Glomerular visceral epithelial cell (primary cell): Measurements from ENCODE around the gene TBXA2R.

Source experiments
- DNase-seq: peaks from one replicate; pipeline ENCODE4 v3.0.0-alpha.2; 2016; ENCODE audit errors: extremely low spot score

The TBXA2R gene

DNA sequence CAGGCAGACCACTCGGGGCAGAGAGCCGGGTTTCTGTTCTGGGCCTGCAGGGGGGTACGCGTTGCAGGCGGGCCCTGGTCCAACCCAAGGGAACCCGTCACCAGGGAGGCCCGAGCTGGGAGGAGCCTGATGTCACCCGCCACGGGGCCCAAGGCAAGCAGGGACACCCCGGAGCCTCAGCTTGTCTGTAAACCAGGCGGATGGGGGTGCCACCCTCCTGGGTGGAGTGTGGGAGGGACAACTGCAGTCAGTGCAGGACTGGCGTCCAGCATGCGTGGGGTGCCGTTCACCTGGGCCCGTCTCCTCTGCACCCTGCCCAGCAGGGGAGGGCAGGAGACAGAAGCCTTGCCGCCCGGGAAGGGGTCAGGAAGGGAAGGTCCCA, 12.9 kb upstream of the TBXA2R start:
- no peak for DNase-seq

DNA sequence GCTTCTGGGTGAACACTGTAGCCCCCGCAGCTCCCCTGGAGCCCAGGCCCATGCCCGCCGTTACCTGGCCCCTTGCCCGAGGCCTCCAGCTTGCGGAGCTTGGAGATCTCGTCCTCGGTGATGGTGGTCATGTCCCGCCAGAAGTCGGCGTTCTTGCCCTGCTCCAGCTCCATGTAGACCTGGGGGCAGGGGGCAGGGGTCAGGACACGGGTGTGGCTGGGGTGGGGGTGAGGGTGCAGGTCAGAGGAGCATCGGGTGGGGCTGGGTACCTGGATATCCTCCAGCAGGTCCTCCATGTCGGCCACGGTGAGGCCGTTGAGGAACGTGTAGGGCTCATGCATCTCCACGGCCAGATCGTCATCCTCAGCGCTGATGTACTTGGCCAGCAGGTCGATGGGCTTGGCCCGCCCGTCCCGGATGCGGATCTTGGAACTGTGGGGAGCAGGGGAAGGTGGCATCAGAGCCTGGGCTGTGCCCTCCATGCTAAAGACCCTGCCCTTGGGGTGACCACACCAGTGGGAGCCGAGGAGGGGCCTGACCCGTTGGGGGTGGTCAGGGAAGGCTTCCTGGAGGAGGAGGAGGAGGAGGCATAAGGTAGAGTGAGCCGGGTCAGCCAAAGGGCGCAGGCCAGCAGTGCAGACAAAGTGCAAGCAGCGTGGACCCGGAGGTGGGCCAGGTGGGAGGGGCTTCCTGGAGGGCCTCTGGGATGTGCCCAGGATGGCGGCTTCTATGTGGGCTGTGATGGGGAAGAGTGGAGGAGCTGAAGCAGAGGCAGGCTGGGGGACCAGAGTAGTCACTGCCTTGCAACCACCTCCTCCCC, 12.3 kb upstream of the TBXA2R start:
- DNase-seq, result no peak

DNA sequence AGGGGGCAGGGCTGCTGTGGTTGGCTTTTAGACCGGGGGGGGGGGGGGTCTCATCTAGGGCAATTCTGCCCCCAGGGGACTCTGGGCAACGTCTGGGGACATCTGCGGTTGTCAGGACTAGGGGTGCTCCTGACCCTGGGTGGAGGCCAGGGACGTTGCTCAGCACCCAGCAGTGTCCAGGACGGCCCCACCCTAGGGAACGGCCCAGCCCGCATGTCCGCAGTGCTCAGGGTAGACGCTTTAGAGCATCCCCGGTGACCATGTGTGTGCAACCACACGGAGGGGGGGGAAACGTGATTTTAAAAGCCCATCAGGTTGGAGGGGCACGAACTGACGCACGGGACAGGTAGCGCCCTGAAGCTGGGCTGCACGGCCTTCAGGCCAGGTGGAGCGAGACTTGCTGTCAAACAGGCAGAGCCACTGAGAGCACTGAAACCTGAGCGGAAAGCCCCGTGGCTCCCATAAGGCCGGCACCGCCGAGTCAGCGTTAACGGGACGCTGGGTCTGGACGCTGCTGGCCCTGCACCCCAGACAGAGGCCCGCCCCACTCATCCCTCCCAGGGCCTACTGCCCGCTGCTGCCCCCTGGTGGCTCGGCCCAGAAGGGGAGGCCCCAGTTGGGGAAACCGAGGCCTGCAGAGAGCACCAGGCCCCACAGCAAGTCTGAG, 11.6 kb upstream of the TBXA2R start:
- DNase-seq, result peak; percentile 25

DNA sequence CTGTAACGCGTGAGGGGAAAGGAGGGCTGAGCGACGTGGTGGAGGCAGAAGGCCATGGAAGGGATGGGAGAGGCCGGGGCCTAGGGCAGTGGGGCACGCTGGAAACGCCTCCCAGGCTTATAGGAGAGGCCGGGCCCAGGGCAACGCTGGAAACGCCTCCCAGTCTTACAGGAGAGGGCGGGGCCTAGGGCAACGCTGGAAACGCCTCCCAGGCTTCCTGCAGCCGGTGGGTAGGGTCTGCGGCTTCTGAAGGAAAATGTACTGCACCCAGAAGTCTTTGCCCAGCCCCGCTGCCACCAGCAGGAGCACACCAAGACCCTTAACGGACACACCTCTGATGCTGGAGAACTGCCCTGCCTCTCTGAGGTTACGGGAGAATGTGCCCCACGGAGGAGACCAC, 10.8 kb upstream of the TBXA2R start:
- DNase-seq, result no peak

DNA sequence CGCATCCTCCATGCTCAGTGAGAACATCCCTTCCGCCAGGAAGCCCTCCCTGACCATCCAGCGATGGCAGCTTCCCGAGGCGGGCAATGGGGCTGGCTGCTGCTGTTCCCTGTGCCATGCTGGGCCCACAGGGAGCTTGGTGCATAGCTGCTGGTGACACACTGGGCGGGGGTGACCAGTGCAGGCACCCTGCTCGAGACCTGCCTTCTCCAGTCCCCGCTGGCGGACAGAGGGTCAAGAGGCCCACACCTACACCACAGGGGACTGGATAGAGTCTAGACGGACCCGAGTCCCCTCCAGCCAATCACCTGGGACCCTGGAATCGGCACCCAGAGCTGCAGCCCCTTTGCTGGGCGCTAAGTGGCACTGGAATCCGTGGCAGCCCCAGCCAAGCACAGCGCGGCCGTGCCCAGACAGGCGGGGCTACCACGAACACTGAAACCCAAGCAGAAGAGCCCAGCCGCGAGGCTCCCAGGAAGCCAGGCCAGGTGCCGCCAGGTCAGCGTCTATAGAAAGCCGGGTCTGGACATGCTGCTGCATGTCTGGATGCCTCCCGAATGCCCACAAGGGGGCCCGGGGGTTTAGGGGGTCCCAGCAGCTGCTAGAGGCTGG, 9.0 kb upstream of the TBXA2R start:
- no peak for DNase-seq

DNA sequence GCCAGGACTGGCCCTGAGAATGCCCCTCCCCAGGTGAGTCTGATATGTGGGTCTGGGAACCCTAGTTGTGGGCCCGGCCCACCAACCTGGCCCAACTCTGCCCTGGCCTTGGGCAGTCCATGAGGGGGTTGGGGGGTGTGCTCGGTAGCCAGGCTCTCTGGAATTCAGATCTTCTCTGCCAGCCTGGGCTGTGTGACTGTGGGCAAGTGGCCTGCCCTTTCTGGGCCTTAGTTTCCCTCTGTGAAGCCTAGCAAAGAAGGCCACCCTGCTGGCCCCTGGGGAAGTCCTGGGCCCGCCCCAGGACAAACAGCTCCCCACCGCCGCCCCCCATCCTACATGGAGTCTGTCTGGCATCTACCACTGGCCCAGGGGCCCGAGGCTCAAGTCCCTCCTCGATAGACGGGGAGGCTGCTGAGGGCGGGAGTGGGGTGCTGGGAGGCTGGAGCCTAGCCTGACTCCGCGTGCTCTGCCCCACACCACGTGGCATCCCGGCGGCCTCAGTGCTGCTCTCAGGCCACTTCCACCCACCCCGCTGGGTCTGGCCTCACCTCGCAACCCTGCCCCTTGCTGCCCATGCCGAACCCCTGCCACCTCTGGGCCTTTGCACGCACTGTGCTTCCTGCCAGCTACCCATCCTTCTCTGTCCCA, 8.3 kb upstream of the TBXA2R start:
- no peak for DNase-seq

DNA sequence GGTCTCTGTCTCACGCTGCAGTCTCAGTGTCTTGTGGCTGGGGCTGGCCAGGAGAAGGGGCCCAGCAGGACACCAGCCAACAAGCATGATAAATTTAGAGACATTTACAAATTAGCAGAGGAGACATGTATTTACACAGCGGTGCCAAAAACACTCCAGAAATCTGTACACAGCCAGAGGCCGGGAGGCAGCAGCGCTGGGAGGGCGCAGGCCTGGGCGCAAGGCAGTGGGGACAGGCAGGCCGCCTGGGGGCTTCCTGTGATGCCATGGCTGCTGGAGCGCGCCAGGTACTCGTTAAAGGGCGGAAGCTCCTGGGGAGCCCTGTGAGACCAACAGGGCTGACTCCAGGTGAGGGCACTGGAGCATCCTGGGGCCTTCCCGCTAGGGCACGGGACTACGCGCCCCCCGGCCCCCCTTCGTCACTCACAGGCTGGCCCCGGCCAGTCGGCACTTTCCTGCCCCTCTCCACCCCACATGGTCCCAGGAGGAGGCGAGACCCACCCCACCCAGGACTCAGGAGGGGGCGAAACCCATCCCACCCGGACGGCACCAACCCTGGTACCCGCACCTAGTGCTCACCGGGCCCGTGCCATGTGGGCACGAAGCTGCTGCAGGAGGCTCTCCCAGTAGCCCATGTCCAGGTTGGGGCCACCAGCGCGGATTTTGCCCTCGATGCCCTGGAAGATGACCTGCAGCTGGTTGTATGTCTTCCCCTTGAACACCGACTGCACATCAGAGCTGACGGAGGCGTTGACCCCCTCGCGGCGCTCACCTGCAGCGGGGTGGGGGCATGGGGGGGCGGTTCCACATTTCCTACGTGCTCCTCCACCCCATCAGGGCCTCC, 7.4 kb upstream of the TBXA2R start:
- DNase-seq, result no peak

DNA sequence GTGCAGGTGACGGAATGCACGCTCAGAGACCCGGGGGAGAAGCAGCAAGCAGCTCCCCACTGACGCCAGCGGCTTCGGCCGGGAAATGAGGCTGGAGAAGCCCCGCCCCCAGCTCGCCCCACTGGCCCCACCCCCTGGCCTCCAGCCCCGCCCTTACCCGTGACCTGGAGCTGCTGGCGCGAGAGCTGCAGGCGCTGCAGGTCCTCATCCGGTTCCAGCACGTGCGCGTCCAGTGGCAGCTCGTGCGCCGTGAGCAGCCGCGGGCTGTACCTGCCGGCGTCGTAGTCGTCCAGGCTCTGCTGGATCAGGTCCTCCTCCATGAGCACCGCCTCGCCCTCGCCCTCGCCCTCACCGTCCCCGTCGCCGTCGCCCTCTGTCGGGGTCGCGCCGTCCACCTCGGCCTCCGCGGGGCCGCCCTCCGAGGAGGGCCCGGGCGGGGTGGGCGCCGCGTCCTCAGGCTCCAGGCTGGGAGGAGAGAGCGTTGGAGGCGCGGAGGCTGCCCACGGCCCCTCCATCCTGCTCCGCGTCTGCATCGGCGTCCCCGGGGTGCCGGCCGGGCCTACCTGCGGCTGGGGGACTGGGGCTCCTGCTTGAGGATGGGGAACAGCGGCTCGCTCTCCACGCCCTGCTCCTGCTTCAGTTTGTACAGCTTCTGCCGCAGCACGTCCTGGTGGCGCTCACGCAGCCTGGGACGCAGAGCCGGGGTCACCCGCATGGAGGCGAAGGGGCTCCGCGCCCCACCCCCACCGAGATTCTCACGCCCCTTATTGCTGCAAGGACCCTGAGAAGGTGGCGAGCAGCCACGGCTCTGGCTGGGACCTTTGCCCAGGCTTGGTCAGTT, 6.4 kb upstream of the TBXA2R start:
- no peak for DNase-seq

DNA sequence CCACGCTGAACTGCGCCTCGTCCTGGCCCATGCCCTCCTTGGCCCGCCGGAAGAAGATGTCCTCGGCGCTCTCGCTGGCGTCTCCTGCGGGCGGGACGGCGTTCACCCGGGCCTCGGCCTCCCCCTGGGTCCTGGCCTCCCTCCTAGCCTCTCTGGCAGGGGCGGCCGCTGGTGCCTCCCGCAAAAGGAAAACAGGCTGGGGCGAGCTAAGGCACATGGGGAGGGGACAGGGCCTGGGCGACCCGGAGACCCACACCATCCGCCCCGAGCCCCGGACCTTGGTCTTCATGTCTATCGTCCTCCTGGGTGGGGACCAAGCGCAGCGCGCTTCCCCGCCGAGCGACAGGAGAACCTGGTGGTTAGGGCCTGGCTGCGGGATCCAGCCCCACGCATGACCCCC, 5.7 kb upstream of the TBXA2R start:
- no peak for DNase-seq

DNA sequence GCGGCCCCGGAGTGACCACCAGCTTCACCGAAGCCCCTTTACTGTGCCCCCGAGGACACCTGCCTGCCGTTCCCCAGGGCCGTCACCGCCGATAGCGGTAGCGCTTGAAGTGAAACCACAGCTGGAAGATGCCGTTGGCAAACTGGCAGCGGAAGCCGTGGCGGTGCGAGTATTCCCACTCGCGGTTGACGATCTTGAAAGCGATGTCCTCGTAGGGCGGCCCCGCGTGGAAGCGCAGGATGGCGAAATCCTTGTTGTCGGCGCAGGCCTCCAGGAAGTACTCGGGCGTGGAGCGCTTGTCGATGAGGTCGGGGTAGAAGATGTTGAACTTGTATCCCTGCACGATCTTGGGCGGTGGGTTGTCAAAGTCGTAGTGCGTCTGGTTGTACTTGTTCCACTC, 5.2 kb upstream of the TBXA2R start:
- DNase-seq, result no peak

DNA sequence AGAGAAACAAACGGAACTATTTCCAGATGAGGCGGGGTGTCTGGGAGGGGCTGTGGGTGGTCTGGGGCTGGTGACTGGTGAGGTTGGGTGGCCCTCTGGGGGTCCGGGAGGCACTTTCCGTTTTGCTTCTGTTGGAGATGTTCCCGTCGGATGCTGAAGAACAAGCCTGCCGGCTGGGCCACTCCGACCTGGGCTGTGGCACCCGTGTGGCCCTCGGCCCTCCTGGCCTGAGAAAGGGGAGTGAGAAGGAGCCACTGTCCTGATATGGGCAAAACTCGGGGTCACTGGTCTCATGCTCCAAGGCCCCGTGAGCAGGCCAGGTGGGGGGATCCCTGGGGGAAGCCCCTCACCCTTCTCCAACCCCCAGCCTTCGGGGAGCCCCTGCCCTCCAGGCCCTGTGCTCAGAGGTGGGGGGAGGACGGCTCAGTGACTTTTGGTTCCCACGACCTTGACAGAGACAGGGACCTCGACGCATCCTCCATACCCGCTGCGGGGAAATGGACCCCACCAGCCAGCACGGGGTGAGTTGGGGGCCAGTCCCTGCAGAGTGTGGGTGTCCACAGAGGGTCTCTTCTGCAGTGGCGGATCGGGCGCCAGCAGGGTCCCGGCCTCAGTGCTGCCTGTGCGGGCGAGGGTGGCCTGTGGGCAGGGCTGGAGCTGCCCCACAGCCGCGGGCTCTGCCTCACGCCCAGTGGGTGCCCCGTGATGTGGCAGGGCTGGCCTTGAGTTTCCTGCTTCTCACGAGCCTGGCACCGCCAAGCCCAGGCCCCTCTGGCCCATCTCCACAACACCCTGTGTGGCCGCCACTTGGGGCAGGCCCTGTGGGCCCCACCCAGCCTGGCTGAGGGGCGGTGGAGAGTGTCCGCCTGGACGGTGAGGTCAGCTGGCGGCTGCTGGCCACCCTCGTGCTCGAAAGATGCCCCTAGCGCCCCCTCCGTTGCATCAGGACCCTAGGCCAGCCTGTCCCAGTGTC, 4.4 kb upstream of the TBXA2R start:
- no peak for DNase-seq

DNA sequence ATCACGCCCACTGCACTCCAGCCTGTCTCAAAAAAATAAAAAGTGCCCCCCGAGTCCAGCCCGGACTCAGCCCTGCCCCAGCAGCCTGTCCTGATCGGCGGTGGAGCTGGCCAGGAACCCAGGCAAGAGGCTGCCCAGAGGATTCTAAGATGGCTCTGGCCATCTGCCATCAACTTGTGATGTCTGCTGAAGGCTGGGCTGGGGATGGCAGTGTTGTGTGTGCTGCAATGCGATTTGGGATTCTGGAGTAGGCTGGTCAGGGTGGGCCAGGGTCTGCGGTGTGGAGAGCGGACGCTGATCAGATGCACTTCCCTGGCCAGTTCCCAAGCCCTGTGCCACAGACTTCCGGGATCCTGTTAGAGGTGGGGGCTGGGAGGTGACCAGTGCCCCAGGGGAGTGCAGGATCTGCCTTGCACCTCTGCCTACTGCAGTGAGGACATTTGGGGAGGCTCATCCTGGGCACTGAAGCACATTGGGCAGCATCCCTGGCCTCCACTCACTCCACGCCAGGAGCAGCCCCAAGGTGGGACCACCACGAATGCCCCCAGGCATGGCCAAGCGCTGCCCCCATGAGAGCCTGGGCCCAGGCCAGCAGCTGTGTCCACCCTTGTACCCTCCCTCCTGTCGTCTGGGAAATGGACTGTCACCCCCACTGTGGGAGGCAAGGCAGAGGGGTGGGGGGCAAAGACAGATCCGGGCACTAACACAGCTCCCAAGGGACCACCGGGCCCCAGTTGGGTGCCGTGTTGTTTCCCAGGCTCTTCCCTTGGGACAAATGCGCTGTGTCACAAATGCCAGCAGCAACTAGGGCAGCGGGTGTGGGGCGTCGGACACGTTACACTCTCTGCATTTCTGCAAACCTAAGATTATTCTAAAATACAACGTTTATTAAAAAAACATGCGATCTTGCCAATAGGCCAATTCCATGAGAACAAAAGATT, 3.4 kb upstream of the TBXA2R start:
- no peak for DNase-seq

DNA sequence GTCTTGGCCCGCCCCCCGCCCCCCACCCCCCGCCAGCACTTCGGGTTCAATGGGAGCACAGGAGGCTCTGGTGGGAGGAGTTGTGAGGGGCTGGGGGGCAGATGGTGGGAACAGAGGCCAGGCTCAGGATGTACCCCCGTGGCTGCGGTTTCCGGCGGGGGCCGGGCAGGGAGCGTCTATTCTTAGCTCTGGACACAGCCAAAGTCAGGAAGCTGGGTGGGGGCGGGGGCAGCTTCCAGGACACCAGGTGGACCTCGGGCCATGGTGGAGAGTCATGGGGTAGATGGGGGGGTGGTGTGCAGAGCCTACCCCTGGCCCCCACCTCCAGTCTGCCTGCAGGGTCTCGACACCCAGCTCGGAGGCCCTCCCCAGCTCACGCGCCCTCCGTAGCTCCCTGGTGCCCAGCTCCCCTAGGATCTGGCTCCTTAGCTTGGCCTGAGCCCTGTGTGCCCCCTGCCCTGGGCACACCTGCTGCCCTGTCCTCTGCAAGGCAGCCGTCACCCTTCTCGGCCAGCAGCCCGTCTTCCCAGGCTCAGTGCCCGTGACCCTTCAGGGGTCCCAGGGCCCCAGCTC, 2.2 kb upstream of the TBXA2R start:
- no peak for DNase-seq

DNA sequence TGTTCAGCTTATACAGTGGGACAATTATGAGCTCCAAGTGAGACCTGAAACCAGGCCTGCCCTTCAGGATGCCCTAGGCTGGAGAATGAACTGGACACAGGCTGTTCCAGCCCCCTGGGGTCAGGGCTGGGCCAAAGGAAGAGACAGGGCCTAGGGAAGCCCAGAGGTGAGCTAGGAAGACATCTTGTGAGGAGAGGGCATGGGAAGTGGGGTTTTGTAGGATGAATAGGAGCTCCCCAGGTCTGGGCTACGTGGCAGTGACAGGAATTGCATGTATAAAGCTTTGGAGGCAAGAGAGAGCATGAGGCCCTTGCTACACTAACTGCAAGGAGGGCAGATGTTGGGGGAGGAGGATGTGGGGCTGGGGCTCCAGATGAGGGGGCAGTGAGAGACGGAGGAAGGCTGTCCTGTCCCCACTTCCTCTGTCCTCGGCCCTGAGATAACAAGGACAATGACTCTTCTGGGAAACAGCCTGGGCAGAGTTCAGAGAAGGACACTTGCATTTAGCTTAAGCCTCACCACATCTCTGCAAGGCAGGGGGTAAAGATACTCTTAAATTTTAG, 1.5 kb upstream of the TBXA2R start:
- DNase-seq, result no peak

DNA sequence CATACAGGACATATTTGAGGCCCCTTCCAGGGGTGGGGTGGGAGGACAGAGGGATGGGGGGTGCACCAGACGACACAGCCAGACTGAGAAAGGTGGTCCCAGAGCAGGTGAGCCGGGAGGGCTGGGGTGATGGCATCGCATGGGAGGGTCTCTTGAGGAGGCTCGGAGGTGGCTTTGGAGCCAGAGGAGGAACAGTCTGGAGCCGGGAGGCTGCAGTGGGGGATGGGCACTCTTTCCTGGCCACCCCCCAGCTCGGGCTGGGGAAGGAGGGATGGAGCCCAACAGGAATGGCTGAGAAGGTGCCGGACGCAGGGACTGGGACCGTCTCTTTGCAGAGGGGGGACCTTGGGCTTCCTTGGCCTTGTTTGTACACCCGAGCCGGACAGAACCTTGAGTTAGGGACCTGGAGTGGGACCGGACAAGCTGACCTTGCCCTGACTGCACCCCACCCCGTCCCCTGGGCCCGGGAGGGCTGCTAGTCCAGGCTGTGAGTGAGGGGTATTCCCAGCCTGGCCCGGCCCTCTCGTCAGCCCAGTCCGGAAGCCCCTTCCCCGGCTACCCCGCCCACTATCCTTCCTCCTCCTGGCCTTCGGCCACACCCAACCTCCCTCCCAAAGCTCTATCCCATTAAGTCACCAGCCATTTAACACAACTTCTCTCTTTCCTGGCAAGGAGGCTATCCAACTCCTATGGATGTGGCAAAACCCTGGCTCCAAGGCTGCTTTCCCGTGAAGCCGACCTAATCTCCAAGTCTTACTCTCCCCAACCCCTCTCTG, 816 bp upstream of the TBXA2R start:
- DNase-seq, result no peak

DNA sequence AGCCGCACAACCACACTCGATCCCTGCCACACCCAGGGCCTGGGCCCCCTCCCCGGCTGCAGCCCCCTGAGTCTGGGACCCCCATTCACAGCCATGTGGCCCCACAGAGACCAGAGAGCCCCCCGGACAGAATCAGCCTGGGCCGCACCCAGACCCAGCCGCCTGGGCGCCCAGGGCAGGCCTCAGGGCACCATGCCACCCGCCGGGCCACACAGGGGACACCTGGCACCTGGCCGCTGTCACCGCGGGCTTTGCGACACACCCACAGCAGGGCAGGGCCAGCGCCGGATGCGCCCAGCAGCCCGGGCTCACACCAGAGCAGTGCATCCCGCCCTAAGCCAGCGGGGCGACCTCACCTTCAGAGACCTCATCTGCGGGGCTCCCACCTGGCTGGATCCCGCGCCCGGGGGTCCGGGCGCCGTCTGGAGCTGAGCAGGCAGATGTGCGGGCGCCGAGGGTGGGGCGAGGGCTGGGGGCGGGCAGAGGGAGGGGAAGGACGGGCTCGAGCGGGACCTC, 443 bp downstream of the TBXA2R start:
- no peak for DNase-seq

DNA sequence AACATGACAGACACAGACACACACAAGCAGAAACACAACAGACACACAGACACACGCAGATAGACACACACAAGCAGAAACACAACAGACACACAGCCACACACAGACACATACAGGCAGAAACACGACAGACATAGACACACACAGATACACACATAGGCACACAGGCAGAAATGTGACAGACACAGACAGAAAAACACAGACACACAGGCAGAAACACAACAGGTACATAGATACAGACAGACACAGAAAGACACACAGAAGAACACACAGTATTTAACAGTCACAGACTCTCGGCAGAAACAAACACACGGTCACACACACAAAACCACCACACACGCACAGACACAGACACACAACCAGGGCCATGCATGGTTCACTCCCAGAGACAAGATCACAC, 905 bp downstream of the TBXA2R start:
- no peak for DNase-seq
